GM12878 (cell line): ENCODE data around the gene MED1. TPM values are rescaled to one million over a fixed set of nuclear protein-coding genes. Genes with fewer than 3 reads are reported as not detected.

ENCODE experiments used
- ATF2 ChIP-seq: IDR thresholded peaks from 2 replicates; pipeline ENCODE4 v1.6.1; 2012; ENCODE audit warnings: low read length, inconsistent platforms
- CHD2 ChIP-seq: IDR thresholded peaks from 2 replicates; pipeline ENCODE4 v1.6.1; 2011; ENCODE audit warnings: low read depth, low read length, improper control_type of control experiment, borderline replicate concordance
- ESRRA ChIP-seq: IDR thresholded peaks from 2 replicates; pipeline ENCODE4 v1.6.1; 2012; ENCODE audit warnings: mild to moderate bottlenecking, low read length, improper control_type of control experiment
- IKZF2 ChIP-seq, 2 experiments: fragments of 450-650 bp; IDR thresholded peaks; 2 replicates each; pipeline ENCODE4 v1.6.1; 2017; ENCODE audit warnings: mild to moderate bottlenecking in 2 of 2, moderate library complexity in 2 of 2
- KAT2A ChIP-seq: conservative IDR thresholded peaks from 2 replicates; pipeline ENCODE4 v1.6.1; 2011; ENCODE audit warnings: low read depth, low read length; ENCODE audit not compliant: control insufficient read depth
- KLF5 ChIP-seq: fragments of 450-650 bp; IDR thresholded peaks from 2 replicates; pipeline ENCODE4 v1.6.1; 2014; ENCODE audit warnings: mild to moderate bottlenecking; ENCODE audit not compliant: partially characterized antibody
- MAX ChIP-seq: IDR thresholded peaks from 2 replicates; pipeline ENCODE4 v1.6.1; 2012; ENCODE audit warnings: low read depth, low read length, improper control_type of control experiment
- STAT3 ChIP-seq: IDR thresholded peaks from 2 replicates; pipeline ENCODE4 v1.6.1; 2011; ENCODE audit warnings: low read depth, low read length, improper control_type of control experiment
- ZNF207 ChIP-seq: fragments of 450-650 bp; IDR thresholded peaks from 2 replicates; pipeline ENCODE4 v1.6.1; 2014; ENCODE audit warnings: antibody characterized with exemption, mild to moderate bottlenecking, borderline replicate concordance
- polyA plus RNA-seq, 11 experiments: library from polyadenylated mRNA; depleted of rRNA in 4 of 11; unstranded in 6 of 11; stranded (reverse) in 5 of 11; fragments of >200 nt; fragmentation: Nextera tagmentation in 4 of 11; fragmentation: Illumina TruSeq in 1 of 11; extraction: Ambion mirVana in 4 of 11; extraction: Trizol in 1 of 11; gene quantifications; 1 replicate in 1 of 11; 2 replicates in 10 of 11; pipeline versions ENCODE4 v1.2.1 to v1.2.3, GENCODE V29; 2011 to 2016; ENCODE audit warnings: inconsistent platforms in 2 of 11, missing spikeins in 2 of 11, low read depth in 1 of 11
- total RNA-seq, 4 experiments: library from RNA; depleted of rRNA in 3 of 4; stranded (reverse); fragments of >200 nt in 3 of 4; fragmentation: Illumina TruSeq in 1 of 4; extraction: Trizol in 1 of 4; gene quantifications; 2 replicates each; pipeline versions ENCODE4 v1.2.1 to v1.2.3, GENCODE V29; 2013 to 2021
- TF ChIP-seq, protein P1 (sequence below): IDR thresholded peaks from 2 replicates; pipeline ENCODE4 v1.6.1; 2012; ENCODE audit warnings: mild to moderate bottlenecking, low read depth, low read length

MED1 gene
- total and polyA plus RNA-seq, 10 of the 15 experiments (the other 5 are each of a cell fraction or from before 2014, with no cell fraction given), result 8.7 to 50.1 (median 30.1) TPM

DNA sequence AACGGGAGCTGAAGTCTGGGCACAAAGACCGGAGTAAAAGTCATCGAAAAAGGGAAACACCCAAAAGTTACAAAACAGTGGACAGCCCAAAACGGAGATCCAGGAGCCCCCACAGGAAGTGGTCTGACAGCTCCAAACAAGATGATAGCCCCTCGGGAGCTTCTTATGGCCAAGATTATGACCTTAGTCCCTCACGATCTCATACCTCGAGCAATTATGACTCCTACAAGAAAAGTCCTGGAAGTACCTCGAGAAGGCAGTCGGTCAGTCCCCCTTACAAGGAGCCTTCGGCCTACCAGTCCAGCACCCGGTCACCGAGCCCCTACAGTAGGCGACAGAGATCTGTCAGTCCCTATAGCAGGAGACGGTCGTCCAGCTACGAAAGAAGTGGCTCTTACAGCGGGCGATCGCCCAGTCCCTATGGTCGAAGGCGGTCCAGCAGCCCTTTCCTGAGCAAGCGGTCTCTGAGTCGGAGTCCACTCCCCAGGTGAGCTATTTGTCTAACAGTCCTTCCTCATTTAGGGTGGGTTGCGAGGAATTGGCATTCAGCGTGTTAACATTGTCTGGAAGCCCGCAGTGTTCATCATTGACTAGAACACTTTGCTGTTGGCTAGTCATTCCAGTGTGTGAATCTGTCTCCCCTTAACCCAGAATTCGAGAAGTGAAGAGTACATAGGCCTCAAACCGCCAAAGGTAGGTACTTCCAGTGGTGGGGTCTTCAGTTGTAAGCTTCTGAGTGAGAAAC is 11.7 kb upstream of the MED1 start (continued):
- TF ChIP-seq, protein P1, sequence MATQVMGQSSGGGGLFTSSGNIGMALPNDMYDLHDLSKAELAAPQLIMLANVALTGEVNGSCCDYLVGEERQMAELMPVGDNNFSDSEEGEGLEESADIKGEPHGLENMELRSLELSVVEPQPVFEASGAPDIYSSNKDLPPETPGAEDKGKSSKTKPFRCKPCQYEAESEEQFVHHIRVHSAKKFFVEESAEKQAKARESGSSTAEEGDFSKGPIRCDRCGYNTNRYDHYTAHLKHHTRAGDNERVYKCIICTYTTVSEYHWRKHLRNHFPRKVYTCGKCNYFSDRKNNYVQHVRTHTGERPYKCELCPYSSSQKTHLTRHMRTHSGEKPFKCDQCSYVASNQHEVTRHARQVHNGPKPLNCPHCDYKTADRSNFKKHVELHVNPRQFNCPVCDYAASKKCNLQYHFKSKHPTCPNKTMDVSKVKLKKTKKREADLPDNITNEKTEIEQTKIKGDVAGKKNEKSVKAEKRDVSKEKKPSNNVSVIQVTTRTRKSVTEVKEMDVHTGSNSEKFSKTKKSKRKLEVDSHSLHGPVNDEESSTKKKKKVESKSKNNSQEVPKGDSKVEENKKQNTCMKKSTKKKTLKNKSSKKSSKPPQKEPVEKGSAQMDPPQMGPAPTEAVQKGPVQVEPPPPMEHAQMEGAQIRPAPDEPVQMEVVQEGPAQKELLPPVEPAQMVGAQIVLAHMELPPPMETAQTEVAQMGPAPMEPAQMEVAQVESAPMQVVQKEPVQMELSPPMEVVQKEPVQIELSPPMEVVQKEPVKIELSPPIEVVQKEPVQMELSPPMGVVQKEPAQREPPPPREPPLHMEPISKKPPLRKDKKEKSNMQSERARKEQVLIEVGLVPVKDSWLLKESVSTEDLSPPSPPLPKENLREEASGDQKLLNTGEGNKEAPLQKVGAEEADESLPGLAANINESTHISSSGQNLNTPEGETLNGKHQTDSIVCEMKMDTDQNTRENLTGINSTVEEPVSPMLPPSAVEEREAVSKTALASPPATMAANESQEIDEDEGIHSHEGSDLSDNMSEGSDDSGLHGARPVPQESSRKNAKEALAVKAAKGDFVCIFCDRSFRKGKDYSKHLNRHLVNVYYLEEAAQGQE, result no peak
- TF ChIP-seq MAX (no peak), ZNF207 (no peak), STAT3 (no peak), CHD2 (no peak), KAT2A (no peak), ESRRA (no peak), KLF5 (no peak), ATF2 (no peak), IKZF2 (IDR thresholded peaks at IDR 0.05) (no peak)
